COLO829 (cell line): ENCODE data around the gene TTI1.

Source experiments
- DNase-seq: peaks from one replicate; pipeline ENCODE4 v3.0.0; 2012; ENCODE audit warnings: low spot score

The TTI1 gene

GRCh38 chr20:37987602-37988290, 45.5 kb downstream of the TTI1 start:
- DNase-seq: no peak

GRCh38 chr20:37986873-37987601, 46.2 kb downstream of the TTI1 start:
- no peak for DNase-seq

- no peak for DNase-seq
Measured at GRCh38 chr20:37986044-37986858, 47.0 kb downstream of the TTI1 start.

GRCh38 chr20:37984018-37984785, 49.1 kb downstream of the TTI1 start:
- peak; percentile 46 for DNase-seq

- DNase-seq: no peak
Measured at GRCh38 chr20:37983286-37983685, 50.0 kb downstream of the TTI1 start.

- no peak for DNase-seq
Measured at GRCh38 chr20:37981568-37981967, 51.7 kb downstream of the TTI1 start.

GRCh38 chr20:37980876-37981275, 52.4 kb downstream of the TTI1 start:
- DNase-seq: no peak

GRCh38 chr20:37980383-37980782, 52.9 kb downstream of the TTI1 start:
- no peak for DNase-seq

GRCh38 chr20:37979021-37979985, 54.0 kb downstream of the TTI1 start:
- DNase-seq: no peak

GRCh38 chr20:37977786-37978185, 55.5 kb downstream of the TTI1 start:
- DNase-seq: no peak

GRCh38 chr20:37977338-37977737, 55.9 kb downstream of the TTI1 start:
- DNase-seq: no peak

- no peak for DNase-seq
Measured at GRCh38 chr20:37976887-37977286, 56.4 kb downstream of the TTI1 start.

- DNase-seq: no peak
Measured at GRCh38 chr20:37973059-37973910, 60.0 kb downstream of the TTI1 start.

GRCh38 chr20:37972256-37973058, 60.8 kb downstream of the TTI1 start:
- DNase-seq: no peak

- no peak for DNase-seq
Measured at GRCh38 chr20:37971561-37972127, 61.6 kb downstream of the TTI1 start.

GRCh38 chr20:37970856-37971245, 62.4 kb downstream of the TTI1 start:
- DNase-seq: no peak

- DNase-seq: no peak
Measured at GRCh38 chr20:37969949-37970855, 63.1 kb downstream of the TTI1 start.
